Adipocyte (in vitro differentiated cells): ENCODE results near the gene KCNQ4.

Experiments used
- DNase-seq: peaks from one replicate; pipeline ENCODE4 v3.0.0-alpha.2; 2015; ENCODE audit warnings: low read depth
- H3K27me3 ChIP-seq: replicated peaks from 2 replicates; pipeline ENCODE4 v1.7.0; 2013; ENCODE audit warnings: mild to moderate bottlenecking, low read length, moderate library complexity; ENCODE audit not compliant: control insufficient read depth, insufficient read depth
- H3K36me3 ChIP-seq: 2 replicates; pipeline ENCODE4 v1.7.0; 2013; ENCODE audit warnings: low read length, mild to moderate bottlenecking, moderate library complexity; ENCODE audit not compliant: control insufficient read depth, insufficient read depth, severe bottlenecking
- H3K4me1 ChIP-seq: 2 replicates; pipeline ENCODE4 v1.7.0; 2013; ENCODE audit warnings: mild to moderate bottlenecking, low read length, moderate library complexity; ENCODE audit not compliant: control insufficient read depth, insufficient read depth
- H3K4me3 ChIP-seq: 2 replicates; pipeline ENCODE4 v1.7.0; 2013; ENCODE audit warnings: mild to moderate bottlenecking, low read length, moderate library complexity
- H3K9ac ChIP-seq: 2 replicates; pipeline ENCODE4 v1.7.0; 2013; ENCODE audit warnings: mild to moderate bottlenecking, low read length, moderate library complexity
- H3K9me3 ChIP-seq: 2 replicates; pipeline ENCODE4 v1.7.0; 2013; ENCODE audit warnings: mild to moderate bottlenecking, low read length, moderate library complexity; ENCODE audit not compliant: control insufficient read depth

Gene KCNQ4

DNA sequence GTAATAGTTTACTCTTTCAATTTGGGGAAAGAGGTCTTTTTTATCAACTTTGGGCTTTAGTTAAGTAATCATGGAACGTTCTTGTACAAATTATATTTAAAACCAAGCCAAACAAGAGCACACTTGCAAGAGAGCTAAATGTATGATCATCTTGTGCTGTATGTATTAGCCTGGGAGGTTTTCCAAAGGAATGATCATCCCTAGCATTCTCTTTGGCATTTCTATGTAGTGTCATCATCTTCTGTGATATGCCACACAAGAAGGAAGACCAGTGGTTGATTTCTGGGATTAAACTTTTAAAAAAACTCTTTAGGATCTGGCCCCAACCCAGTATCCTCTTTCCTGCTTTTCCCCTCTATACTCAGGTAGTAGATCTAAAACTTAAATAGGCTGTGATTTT, 38.4 kb upstream of the KCNQ4 start:
- peaks cover 53% of the 10 kb centered on the region for H3K36me3 ChIP-seq
- no peak overlapping the region for H3K4me3 ChIP-seq
- DNase-seq, result peak; percentile 40
- H3K9me3 ChIP-seq, result no peaks in the 10 kb centered on the region
- H3K27me3 ChIP-seq, result no peaks in the 10 kb centered on the region
- peaks cover 21% of the 10 kb centered on the region for H3K4me1 ChIP-seq
- peak overlapping the region; percentile 14 for H3K9ac ChIP-seq

DNA sequence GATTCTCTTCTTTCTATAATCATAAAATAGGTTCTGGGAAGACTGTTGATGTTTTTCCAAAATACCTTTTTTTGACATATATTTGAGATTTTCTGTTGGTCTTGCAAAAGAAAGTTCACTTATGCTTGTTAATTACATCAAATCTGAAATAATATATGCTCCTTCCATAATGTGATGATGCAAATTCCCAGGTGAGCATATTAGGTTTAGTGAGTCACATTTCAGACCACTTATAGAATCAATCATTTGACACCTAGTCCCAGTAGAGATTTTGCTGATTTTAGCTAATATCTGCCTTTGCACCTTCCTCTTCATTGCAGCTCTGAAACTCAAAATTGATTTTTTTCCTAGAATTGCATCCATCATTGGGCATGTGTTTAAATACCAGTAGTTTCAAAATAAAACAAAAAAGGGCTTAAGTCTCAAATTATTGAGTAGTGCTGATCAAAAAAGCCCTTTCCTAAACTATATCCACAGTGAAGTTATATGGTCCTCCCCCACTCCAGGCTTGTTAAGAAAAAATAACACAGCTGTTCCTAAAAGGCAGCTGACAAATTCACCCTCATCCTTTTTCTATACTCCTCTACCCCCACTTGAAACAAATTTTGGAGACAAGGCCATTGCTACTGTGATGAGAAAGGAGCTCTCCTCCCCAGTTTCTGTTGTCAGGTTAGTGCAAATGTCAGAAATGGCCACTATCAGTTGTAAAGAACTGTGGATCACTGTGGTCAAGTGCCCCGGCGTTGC, 37.1 kb upstream of the KCNQ4 start:
- H3K36me3 ChIP-seq, result peaks cover 63% of the 10 kb centered on the region
- peaks cover 26% of the 10 kb centered on the region for H3K4me1 ChIP-seq
- H3K9ac ChIP-seq, result no peak overlapping the region
- H3K4me3 ChIP-seq, result no peak overlapping the region
- no peaks in the 10 kb centered on the region for H3K27me3 ChIP-seq
- no peaks in the 10 kb centered on the region for H3K9me3 ChIP-seq
- DNase-seq, result no peak

DNA sequence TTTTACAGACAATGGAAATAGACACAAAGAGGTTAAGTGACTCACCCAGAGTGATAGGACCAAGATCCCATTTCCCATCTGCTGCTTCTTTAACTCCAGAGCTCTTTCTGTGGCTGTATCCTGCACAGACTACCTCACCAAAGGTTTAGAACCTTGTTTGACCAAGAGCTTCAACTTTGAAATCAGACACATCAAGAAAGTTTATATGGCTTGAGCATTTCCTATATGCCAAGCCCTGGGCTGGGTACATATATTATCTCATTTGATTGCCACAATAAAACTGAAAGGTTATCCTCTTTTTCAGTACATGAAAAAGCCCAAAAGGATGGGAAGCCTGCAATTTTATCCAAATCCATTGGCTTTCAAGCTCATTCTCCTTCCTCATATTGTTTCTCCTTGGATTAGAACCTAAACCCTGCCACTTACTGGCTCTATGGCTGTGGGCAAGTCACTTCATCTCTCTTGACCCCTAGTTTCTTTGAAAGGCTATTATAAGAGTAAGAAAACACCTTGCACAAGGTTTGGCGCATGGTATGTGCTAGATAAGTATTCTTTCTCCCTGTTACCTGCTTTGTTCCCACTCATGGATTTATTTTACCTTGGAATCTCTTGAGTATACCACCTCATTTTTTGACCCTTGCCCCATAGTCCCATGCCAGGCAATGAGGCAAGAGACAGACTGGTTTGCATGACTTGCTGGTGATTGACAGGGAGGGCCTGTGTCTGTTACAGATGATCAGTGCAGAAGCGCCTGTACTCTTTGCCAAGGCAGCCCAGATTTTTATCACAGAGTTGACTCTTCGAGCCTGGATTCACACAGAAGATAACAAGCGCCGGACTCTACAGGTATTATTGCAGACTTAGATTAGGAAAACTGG, 34.5 kb upstream of the KCNQ4 start:
- Histone ChIP-seq H3K27me3 (no peaks in the 10 kb centered on the region), H3K36me3 (peaks cover 57% of the 10 kb centered on the region), H3K4me3 (no peak overlapping the region), H3K9me3 (no peaks in the 10 kb centered on the region), H3K9ac (no peak overlapping the region), H3K4me1 (peaks cover 26% of the 10 kb centered on the region)
- DNase-seq, result no peak

DNA sequence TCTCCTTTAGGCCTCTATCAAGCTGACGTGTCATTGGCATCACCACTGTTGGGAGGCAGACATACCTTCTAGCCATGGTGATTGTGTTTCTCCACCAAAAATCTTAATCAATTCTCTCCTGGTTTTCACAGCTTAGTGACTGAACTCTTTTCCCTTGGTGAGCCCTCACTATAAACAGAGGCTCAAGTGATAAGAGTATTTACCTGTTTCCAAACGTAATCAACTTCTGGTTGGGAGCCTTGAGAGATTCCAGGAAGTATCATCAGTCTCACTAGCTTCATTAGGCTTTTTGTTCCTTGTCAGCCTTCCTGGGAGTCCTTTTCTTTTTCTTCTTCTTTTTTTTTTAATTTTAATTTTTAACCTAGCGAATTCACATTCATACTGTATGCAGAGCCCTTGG, 33.8 kb upstream of the KCNQ4 start:
- H3K36me3 ChIP-seq, result peaks cover 60% of the 10 kb centered on the region
- no peak for DNase-seq
- H3K4me1 ChIP-seq, result peaks cover 29% of the 10 kb centered on the region
- H3K9ac ChIP-seq, result no peak overlapping the region
- no peaks in the 10 kb centered on the region for H3K27me3 ChIP-seq
- no peak overlapping the region for H3K4me3 ChIP-seq
- H3K9me3 ChIP-seq, result no peaks in the 10 kb centered on the region

DNA sequence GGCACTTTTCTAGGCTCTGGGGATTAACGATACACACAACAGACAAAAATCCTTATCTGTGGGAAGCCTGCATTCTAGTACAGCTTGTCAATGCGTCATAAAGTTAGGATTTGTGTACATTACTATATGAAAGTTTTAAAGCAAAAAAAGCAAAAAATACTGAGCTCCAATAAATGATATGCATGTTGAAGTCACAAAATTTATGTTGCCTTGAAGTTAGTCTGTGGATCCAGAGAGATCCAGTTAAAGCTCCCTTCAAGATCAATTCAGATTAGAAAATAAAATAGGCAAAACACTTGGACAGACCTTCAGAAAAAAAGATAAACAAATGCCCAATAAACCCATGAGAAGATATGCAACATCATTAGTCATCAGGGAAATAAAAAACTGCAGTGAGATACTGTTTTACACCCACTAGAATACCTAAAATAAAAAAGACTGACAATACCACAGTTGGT, 33.1 kb upstream of the KCNQ4 start:
- Histone ChIP-seq H3K27me3 (no peaks in the 10 kb centered on the region), H3K4me3 (no peak overlapping the region), H3K9ac (no peak overlapping the region), H3K9me3 (no peaks in the 10 kb centered on the region), H3K4me1 (peaks cover 29% of the 10 kb centered on the region), H3K36me3 (peaks cover 61% of the 10 kb centered on the region)
- DNase-seq, result no peak

DNA sequence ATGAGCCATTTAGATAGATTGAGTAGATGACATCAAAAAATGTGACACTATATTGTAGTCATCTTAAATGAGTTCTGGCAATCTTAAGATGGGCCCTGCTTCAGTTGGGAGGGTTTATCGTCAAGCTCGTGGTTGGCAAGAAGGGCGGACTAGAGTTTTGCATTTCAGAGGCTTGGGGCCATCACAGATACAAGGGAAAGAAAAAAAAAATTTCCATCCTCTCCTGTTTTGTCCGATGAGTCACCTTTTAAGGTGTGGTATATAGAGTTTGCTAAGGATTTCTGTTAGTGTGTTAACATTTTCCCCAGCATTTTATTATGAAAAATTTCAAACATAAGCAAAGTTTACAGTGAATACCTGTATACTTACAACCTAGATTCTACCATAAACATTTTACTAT, 31.8 kb upstream of the KCNQ4 start:
- Histone ChIP-seq H3K36me3 (peaks cover 75% of the 10 kb centered on the region), H3K4me1 (peaks cover 35% of the 10 kb centered on the region), H3K9me3 (no peaks in the 10 kb centered on the region), H3K9ac (no peak overlapping the region), H3K27me3 (no peaks in the 10 kb centered on the region), H3K4me3 (no peak overlapping the region)
- no peak for DNase-seq

DNA sequence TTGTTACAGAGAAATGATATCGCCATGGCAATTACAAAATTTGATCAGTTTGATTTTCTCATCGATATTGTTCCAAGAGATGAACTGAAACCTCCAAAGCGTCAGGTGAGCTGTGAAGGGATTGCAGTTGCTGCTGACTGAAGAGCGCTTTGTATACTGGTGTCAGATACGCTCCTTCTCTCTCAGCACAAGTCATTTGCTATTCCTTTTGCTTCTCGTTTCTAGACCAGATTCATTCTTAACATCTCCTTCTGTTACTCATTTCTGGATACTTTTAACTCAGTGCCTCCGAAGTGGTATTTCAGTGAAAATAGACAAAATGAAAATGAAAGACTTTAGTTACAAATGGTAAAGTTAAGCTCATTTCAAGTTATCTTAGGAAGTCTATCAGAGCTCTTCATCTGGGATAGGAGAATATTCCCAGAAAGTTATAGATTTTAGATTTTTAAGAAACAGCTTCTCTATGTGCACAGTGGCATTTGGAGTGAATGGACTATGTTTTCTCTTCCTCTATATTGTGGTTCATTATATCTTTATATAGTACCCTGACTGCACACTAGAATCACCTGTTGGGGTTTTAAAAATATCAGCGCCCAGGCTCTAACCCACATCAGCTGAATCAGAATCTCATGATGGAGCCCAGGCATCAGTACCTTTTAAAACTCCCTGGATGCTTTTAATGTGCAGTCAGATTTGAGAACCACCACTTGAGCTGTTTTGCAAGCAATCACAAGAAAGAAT, 30.3 kb upstream of the KCNQ4 start:
- Histone ChIP-seq H3K36me3 (peaks cover 80% of the 10 kb centered on the region), H3K9ac (no peak overlapping the region), H3K27me3 (no peaks in the 10 kb centered on the region), H3K9me3 (no peaks in the 10 kb centered on the region), H3K4me1 (peaks cover 36% of the 10 kb centered on the region), H3K4me3 (no peak overlapping the region)
- no peak for DNase-seq

DNA sequence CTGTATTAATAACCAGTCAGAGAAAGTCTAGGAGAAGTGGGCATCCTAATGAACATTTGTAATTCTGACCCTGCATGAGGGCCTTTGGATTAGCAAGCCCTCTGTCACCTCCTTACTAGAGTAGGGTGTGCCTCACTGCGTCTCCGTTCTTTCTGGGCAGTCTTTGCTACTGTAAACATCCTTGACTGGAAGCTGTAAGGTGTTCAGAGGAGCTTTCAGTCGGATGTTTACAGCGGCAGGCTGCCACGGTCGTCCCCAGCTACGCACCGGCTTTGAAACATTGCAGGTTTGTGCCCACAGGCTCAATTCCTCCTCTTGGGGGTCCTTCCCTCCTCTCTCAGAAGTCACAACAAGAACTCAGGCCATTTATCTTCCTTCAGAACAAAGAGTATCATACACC, 29.4 kb upstream of the KCNQ4 start:
- no peak overlapping the region for H3K4me3 ChIP-seq
- no peak overlapping the region for H3K9ac ChIP-seq
- DNase-seq, result no peak
- H3K36me3 ChIP-seq, result peaks cover 81% of the 10 kb centered on the region
- no peaks in the 10 kb centered on the region for H3K9me3 ChIP-seq
- peaks cover 36% of the 10 kb centered on the region for H3K4me1 ChIP-seq
- no peaks in the 10 kb centered on the region for H3K27me3 ChIP-seq

DNA sequence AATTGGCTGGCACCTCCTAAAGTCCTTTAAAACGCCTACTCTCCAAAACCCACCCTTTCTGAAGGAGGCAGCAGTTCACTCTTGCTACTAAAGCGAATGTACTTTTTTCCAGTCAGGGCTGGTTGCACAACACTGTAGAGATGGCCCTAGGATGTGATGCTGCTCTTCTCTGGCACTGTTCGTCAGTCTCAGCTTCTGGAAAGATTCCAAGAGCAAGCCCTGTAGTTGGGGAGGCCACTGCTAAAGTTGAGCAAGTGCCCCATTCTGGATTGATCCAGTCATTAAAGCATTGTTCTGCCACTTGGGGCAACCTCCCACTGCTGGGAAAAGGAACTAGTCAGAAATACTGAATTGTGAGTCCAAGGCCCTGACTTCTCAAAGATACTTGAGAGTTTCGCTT, 28.5 kb upstream of the KCNQ4 start:
- peak; percentile 24 for DNase-seq
- Histone ChIP-seq H3K4me1 (peaks cover 32% of the 10 kb centered on the region), H3K4me3 (no peak overlapping the region), H3K27me3 (no peaks in the 10 kb centered on the region), H3K9me3 (no peaks in the 10 kb centered on the region), H3K36me3 (peaks cover 81% of the 10 kb centered on the region), H3K9ac (no peak overlapping the region)

DNA sequence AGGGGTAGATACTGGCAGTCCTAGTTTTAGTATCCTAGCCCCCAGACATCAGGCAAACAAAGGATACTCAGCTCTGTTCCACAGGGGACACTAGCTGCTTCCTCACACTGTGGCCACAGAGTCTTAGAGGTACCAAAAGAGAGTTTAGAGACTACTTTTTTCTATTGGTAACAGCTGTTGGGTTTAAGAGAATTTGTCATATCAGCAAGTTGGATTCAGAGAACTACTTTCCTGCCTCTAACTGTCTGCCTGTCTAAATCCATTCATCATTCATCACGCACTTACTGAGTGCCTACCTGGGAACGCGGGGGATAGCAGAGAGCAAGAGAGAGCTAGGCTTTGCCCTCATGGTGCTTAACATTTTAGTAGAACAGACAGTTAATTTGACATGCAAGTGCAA, 27.1 kb upstream of the KCNQ4 start:
- H3K36me3 ChIP-seq, result peaks cover 79% of the 10 kb centered on the region
- H3K27me3 ChIP-seq, result no peaks in the 10 kb centered on the region
- H3K4me1 ChIP-seq, result peaks cover 32% of the 10 kb centered on the region
- H3K9me3 ChIP-seq, result no peaks in the 10 kb centered on the region
- H3K4me3 ChIP-seq, result no peak overlapping the region
- no peak for DNase-seq
- H3K9ac ChIP-seq, result no peak overlapping the region

DNA sequence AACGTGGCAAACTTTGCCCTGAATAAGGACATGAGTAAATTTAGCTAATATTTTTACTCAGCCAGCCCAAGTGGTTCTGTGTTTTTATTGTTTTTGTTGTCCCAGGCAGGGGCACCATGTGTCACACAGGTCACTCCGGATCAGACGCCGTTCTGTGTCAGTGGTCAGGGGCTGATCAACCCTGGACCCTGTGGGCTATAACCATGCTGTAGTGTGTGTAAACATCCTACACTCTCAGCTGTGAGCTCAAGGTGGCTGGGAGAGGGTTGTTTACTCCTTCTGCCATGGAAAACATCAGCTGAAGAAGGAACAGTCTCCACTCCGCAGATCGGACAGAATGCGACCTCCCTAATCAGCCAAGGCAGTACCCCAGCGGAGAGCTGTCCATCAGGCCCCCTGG, 26.5 kb upstream of the KCNQ4 start:
- Histone ChIP-seq H3K4me1 (peaks cover 33% of the 10 kb centered on the region), H3K27me3 (no peaks in the 10 kb centered on the region), H3K9me3 (no peaks in the 10 kb centered on the region), H3K9ac (no peak overlapping the region), H3K36me3 (peaks cover 83% of the 10 kb centered on the region), H3K4me3 (no peak overlapping the region)
- DNase-seq, result no peak
